Liver (tissue), 9 donors: ENCODE measurements around the gene ABCA12. TPM values are rescaled to one million over a fixed set of nuclear protein-coding genes. Genes with fewer than 3 reads are reported as not detected.

Experiments used
- DNase-seq: peaks from one replicate; pipeline ENCODE4 v3.0.0-alpha.2; 2017; ENCODE audit warnings: low spot score
- H3K27ac ChIP-seq, 2 donors: one replicate each; pipeline ENCODE4 v1.7.0; 2013; ENCODE audit warnings: inconsistent platforms in 2 of 2, low read length in 2 of 2, control low read depth in 1 of 2, low read depth in 1 of 2, mild to moderate bottlenecking in 1 of 2
- H3K27me3 ChIP-seq, 4 donors: one replicate each; pipeline versions ENCODE4 v1.6.1 to v1.7.0; 2013; ENCODE audit warnings: low read length in 3 of 4, inconsistent platforms in 1 of 4, mild to moderate bottlenecking in 1 of 4, moderate library complexity in 1 of 4; ENCODE audit not compliant: control insufficient read depth in 4 of 4, insufficient read depth in 4 of 4
- H3K36me3 ChIP-seq, 4 donors: one replicate each; pipeline versions ENCODE4 v1.6.1 to v1.7.0; 2013; ENCODE audit warnings: low read length in 3 of 4, mild to moderate bottlenecking in 3 of 4, low read depth in 1 of 4, moderate library complexity in 1 of 4; ENCODE audit not compliant: control insufficient read depth in 4 of 4, insufficient read depth in 3 of 4
- H3K4me1 ChIP-seq, 4 donors: one replicate each; pipeline versions ENCODE4 v1.6.1 to v1.7.0; 2013; ENCODE audit warnings: low read length in 3 of 4, mild to moderate bottlenecking in 3 of 4, moderate library complexity in 1 of 4; ENCODE audit not compliant: control insufficient read depth in 4 of 4, insufficient read depth in 4 of 4
- H3K4me3 ChIP-seq, 3 donors: one replicate each; pipeline versions ENCODE4 v1.6.1 to v1.7.0; 2013; ENCODE audit warnings: low read length in 3 of 3, control low read depth in 1 of 3, low read depth in 1 of 3, mild to moderate bottlenecking in 1 of 3
- H3K9ac ChIP-seq, 2 donors: one replicate each; pipeline ENCODE4 v1.7.0; 2013; ENCODE audit warnings: low read length in 2 of 2, mild to moderate bottlenecking in 2 of 2, moderate library complexity in 2 of 2, control low read depth in 1 of 2, low read depth in 1 of 2
- H3K9me3 ChIP-seq, 4 donors: one replicate each; pipeline versions ENCODE4 v1.6.1 to v1.7.0; 2013; ENCODE audit warnings: low read length in 3 of 4; ENCODE audit not compliant: control insufficient read depth in 4 of 4
- EGR1 ChIP-seq, 2 donors: IDR thresholded peaks; 2 replicates each; pipeline ENCODE4 v1.6.1; 2016 to 2018; ENCODE audit warnings: antibody characterized with exemption in 2 of 2, low read depth in 2 of 2
- FOXA1 ChIP-seq: IDR thresholded peaks from 2 replicates; pipeline ENCODE4 v1.6.1; 2016; ENCODE audit warnings: antibody characterized with exemption
- FOXA2 ChIP-seq: IDR thresholded peaks from 2 replicates; pipeline ENCODE4 v1.6.1; 2016; ENCODE audit warnings: antibody characterized with exemption
- NR2F2 ChIP-seq: IDR thresholded peaks from 2 replicates; pipeline ENCODE4 v1.6.1; 2016; ENCODE audit warnings: antibody characterized with exemption
- RXRA ChIP-seq, 2 donors: IDR thresholded peaks; 2 replicates each; pipeline ENCODE4 v1.6.1; 2017 to 2018; ENCODE audit warnings: antibody characterized with exemption in 2 of 2, mild to moderate bottlenecking in 1 of 2
- SP1 ChIP-seq: IDR thresholded peaks from 2 replicates; pipeline ENCODE4 v1.6.1; 2018; ENCODE audit warnings: antibody characterized with exemption, mild to moderate bottlenecking
- TAF1 ChIP-seq: conservative IDR thresholded peaks from 2 replicates; pipeline ENCODE4 v1.6.1; 2016; ENCODE audit warnings: antibody characterized with exemption, mild to moderate bottlenecking
- YY1 ChIP-seq: IDR thresholded peaks from 2 replicates; pipeline ENCODE4 v1.6.1; 2016; ENCODE audit warnings: antibody characterized with exemption, mild to moderate bottlenecking
- WGBS: extraction: QIAGEN DNeasy Blood & Tissue Kit; methylation state at CpG from one replicate; pipeline ENCODE4 v1.1.7; 2013; 5-methylcytosine and 5-hydroxymethylcytosine counted together
- polyA plus RNA-seq, 2 donors: library from polyadenylated mRNA; stranded (reverse) in 1 of 2; unstranded in 1 of 2; fragments of 200-250 nt in 1 of 2; fragments of >200 nt in 1 of 2; fragmentation: Nextera tagmentation in 1 of 2; extraction: Ambion mirVana in 1 of 2; gene quantifications; one replicate each; pipeline versions ENCODE4 v1.2.1 to v1.2.3, GENCODE V29; 2013 to 2015
- total RNA-seq, 2 donors: library from RNA; depleted of rRNA; stranded (reverse); fragments of >200 nt; gene quantifications; one replicate each; pipeline ENCODE4 v1.2.3, GENCODE V29; 2014
- TF ChIP-seq, protein P1 (sequence below): IDR thresholded peaks from 2 replicates; pipeline ENCODE4 v1.6.1; 2016; ENCODE audit warnings: antibody characterized with exemption
- TF ChIP-seq, protein P2 (sequence below): fragments of 150-350 bp; IDR thresholded peaks from 2 replicates; pipeline ENCODE4 v1.5.1; 2017; ENCODE audit warnings: improper control_type of control experiment, low read depth, low read length; ENCODE audit not compliant: missing input control
- TF ChIP-seq, protein P3 (sequence below): IDR thresholded peaks from 2 replicates; pipeline ENCODE4 v1.6.1; 2016; ENCODE audit warnings: antibody characterized with exemption
- TF ChIP-seq, protein P4 (sequence below): IDR thresholded peaks from 2 replicates; pipeline ENCODE4 v1.6.1; 2016; ENCODE audit warnings: antibody characterized with exemption
- donor health status: healthy.
- donor health status: healthy.
- donor health status: healthy.
- donor health status: healthy.
- donor health status: healthy.

The ABCA12 gene, protein sequence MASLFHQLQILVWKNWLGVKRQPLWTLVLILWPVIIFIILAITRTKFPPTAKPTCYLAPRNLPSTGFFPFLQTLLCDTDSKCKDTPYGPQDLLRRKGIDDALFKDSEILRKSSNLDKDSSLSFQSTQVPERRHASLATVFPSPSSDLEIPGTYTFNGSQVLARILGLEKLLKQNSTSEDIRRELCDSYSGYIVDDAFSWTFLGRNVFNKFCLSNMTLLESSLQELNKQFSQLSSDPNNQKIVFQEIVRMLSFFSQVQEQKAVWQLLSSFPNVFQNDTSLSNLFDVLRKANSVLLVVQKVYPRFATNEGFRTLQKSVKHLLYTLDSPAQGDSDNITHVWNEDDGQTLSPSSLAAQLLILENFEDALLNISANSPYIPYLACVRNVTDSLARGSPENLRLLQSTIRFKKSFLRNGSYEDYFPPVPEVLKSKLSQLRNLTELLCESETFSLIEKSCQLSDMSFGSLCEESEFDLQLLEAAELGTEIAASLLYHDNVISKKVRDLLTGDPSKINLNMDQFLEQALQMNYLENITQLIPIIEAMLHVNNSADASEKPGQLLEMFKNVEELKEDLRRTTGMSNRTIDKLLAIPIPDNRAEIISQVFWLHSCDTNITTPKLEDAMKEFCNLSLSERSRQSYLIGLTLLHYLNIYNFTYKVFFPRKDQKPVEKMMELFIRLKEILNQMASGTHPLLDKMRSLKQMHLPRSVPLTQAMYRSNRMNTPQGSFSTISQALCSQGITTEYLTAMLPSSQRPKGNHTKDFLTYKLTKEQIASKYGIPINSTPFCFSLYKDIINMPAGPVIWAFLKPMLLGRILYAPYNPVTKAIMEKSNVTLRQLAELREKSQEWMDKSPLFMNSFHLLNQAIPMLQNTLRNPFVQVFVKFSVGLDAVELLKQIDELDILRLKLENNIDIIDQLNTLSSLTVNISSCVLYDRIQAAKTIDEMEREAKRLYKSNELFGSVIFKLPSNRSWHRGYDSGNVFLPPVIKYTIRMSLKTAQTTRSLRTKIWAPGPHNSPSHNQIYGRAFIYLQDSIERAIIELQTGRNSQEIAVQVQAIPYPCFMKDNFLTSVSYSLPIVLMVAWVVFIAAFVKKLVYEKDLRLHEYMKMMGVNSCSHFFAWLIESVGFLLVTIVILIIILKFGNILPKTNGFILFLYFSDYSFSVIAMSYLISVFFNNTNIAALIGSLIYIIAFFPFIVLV (N-terminal part only)
- total RNA-seq (not detected), polyA plus RNA-seq (under 1 TPM in 1 of 2 donors, not detected in 1; 0.03 TPM)

DNA sequence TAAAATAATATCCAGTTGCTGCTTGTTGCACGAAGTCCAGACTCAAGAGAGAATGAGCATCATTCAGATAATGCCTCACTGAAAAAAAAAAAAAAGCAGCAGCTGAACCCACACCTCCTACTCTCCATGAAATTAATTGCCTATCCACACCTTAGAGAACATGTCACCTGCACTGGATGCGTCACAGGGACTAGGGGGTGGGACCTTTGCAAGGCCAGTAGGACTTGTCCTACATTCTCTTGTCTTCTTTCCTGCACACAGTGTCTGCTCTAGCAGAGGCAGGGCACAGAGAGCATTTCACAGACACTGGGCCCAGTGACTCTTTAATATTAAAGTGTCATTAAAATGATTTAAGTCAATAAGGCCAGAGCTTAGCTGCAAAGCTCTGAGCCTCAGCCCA lies at the start of gene ABCA12:
TSS of gene ABCA12 (minus strand) at position 148 of the 400 bp plus-strand sequence. CDS start 418 bp downstream, outside the sequence.
- no peak for DNase-seq
- H3K27ac ChIP-seq, result no peak within 1 kb of the TSS
- H3K9ac ChIP-seq, result no peak within 1 kb of the TSS
- no peak for TF ChIP-seq RXRA (IDR thresholded peaks at IDR 0.05)
- TF ChIP-seq FOXA1, result no peak
- no peak for TF ChIP-seq TAF1
- no peaks in the 10 kb centered on the region for H3K27me3 ChIP-seq
- H3K4me3 ChIP-seq, result no peak within 1 kb of the TSS
- WGBS, result 66% methylated on average over 2 of the region's 2 CpGs
- no peaks in the 10 kb centered on the region for H3K9me3 ChIP-seq
- H3K36me3 ChIP-seq, result no peaks in the 10 kb centered on the region
- H3K4me1 ChIP-seq, result no peaks in the 10 kb centered on the region

DNA sequence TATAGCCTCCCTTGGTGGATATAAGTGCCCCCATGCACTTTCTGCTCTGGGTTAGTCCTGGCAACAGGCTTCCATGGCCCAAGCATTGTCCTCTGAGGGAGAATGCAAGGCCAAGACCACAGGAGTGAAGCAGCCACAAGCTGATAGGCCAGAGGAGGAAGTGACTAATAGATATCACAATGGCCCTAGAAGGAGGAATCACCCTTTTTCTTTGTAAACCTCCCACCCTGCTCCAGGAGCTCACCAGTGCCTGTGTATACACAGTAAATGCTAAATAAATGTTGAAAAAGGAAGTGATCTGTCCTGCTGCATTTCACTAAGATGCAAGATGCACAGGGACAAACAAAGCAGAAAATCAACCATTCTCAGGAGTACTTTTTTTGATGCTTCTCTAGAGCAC lies 49.7 kb upstream of the ABCA12 start:
- Histone ChIP-seq H3K9ac (no peak overlapping the region), H3K9me3 (peaks cover 0 to 3% (median 0%) of the 10 kb centered on the region in 4 donors), H3K4me3 (no peak overlapping the region), H3K4me1 (no peaks in the 10 kb centered on the region), H3K27me3 (no peaks in the 10 kb centered on the region), H3K27ac (no peak overlapping the region), H3K36me3 (no peaks in the 10 kb centered on the region)
- DNase-seq, result no peak
- no peak for TF ChIP-seq FOXA1
- no peak for TF ChIP-seq TAF1

DNA sequence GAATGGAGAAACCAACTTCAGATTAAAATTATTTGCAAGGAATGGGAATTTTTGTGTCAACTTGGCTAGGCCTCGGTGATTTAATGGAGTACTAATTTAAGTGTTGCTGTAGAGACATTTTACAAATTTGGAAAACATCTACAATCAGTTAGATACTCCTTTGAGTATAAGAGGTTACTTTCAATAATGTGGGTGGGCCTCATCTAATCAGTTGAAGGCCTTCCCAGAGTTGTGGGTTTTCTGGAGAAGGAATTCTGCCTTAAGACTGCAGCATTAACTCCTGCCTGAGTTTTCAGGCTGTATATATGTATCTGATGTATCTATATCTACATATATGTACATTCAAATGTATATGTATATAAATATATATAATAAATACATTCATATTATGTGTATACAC lies 47.6 kb upstream of the ABCA12 start:
- no peaks in the 10 kb centered on the region for H3K9me3 ChIP-seq
- 69% methylated on average over 1 of the region's 1 CpG for WGBS
- no peak overlapping the region for H3K9ac ChIP-seq
- TF ChIP-seq NR2F2 (no peak), RXRA (IDR thresholded peaks at IDR 0.05) (no peak), FOXA1 (no peak), SP1 (no peak), YY1 (no peak), FOXA2 (no peak), EGR1 (IDR thresholded peaks at IDR 0.05; ENCODE audit: low read depth in 2 of 2) (no peak), TAF1 (no peak)
- TF ChIP-seq, protein P1, sequence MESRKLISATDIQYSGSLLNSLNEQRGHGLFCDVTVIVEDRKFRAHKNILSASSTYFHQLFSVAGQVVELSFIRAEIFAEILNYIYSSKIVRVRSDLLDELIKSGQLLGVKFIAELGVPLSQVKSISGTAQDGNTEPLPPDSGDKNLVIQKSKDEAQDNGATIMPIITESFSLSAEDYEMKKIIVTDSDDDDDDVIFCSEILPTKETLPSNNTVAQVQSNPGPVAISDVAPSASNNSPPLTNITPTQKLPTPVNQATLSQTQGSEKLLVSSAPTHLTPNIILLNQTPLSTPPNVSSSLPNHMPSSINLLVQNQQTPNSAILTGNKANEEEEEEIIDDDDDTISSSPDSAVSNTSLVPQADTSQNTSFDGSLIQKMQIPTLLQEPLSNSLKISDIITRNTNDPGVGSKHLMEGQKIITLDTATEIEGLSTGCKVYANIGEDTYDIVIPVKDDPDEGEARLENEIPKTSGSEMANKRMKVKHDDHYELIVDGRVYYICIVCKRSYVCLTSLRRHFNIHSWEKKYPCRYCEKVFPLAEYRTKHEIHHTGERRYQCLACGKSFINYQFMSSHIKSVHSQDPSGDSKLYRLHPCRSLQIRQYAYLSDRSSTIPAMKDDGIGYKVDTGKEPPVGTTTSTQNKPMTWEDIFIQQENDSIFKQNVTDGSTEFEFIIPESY, result no peak
- TF ChIP-seq, protein P2, sequence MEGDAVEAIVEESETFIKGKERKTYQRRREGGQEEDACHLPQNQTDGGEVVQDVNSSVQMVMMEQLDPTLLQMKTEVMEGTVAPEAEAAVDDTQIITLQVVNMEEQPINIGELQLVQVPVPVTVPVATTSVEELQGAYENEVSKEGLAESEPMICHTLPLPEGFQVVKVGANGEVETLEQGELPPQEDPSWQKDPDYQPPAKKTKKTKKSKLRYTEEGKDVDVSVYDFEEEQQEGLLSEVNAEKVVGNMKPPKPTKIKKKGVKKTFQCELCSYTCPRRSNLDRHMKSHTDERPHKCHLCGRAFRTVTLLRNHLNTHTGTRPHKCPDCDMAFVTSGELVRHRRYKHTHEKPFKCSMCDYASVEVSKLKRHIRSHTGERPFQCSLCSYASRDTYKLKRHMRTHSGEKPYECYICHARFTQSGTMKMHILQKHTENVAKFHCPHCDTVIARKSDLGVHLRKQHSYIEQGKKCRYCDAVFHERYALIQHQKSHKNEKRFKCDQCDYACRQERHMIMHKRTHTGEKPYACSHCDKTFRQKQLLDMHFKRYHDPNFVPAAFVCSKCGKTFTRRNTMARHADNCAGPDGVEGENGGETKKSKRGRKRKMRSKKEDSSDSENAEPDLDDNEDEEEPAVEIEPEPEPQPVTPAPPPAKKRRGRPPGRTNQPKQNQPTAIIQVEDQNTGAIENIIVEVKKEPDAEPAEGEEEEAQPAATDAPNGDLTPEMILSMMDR, result no peak
- TF ChIP-seq, protein P3, sequence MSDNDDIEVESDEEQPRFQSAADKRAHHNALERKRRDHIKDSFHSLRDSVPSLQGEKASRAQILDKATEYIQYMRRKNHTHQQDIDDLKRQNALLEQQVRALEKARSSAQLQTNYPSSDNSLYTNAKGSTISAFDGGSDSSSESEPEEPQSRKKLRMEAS, result no peak
- TF ChIP-seq, protein P4, sequence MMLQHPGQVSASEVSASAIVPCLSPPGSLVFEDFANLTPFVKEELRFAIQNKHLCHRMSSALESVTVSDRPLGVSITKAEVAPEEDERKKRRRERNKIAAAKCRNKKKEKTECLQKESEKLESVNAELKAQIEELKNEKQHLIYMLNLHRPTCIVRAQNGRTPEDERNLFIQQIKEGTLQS, result no peak
- no peaks in the 10 kb centered on the region for H3K27me3 ChIP-seq
- DNase-seq, result no peak
- no peaks in the 10 kb centered on the region for H3K36me3 ChIP-seq
- H3K4me1 ChIP-seq, result no peaks in the 10 kb centered on the region
- H3K27ac ChIP-seq, result no peak overlapping the region
- no peak overlapping the region for H3K4me3 ChIP-seq
